ENCODE measurements around the gene LTB. TPM values are rescaled to one million over a fixed set of nuclear protein-coding genes. Genes with fewer than 3 reads are reported as not detected.

The LTB gene
- total and polyA plus RNA-seq, 2 of the 13 experiments (the other 11 are each of a cell fraction or from before 2014, with no cell fraction given): 0.09 to 0.22 TPM

DNA sequence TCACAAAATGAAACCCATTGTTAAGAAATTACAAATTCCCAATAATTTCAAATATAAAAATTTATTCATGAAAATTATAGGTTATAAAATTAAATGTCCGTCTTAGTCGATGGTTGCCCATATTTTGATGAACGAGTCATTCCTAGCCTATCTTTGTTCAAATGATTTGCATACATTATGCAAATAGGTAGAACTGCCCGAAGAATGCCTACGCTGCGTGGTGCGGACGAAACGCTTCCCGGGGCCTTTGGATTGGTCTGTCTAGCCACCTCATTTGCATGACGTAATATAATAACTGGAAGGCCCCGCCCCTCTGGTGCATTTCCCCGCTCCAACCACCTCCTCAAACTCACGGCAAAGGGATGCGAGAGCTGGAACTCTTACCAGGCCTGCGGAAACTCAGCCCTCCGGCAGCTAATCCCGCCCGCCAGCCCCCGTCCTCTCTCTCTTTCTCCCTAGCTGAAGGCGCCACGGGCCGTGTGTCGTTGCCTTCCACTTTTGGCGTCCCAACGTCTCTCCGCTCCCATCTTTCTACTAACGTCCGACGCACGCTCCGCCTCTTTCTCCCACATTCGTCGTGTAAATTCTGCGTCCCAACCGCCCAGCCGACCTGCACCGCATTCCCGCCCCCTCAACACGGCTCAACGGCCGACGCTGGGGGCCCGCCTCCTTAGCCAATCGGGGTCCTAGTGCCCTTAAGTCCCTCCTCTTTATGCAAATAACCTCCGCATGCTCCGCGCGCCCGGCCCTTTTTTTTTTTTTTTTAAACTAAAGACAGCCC is 37.8 kb upstream of the LTB start (continued):
- TF ChIP-seq HNF4G (IDR thresholded peaks at IDR 0.05; ENCODE audit: borderline replicate concordance, low read depth, low read length): no peak
- TF ChIP-seq HNF4G (CRISPR knock-in tag; IDR thresholded peaks at IDR 0.05; ENCODE audit: borderline replicate concordance, low read depth): no peak
- TF ChIP-seq ETS1 (CRISPR knock-in tag; IDR thresholded peaks at IDR 0.05): peak; percentile 84; the same call in 1 of the 2 replicates
- no peak for TF ChIP-seq TCF7 (IDR thresholded peaks at IDR 0.05; ENCODE audit: low read depth)
- TF ChIP-seq SP4 (CRISPR knock-in tag; IDR thresholded peaks at IDR 0.05): peak; percentile 97
- no peak for TF ChIP-seq ZFP36L2 (CRISPR knock-in tag; IDR thresholded peaks at IDR 0.05)
- no peak for TF ChIP-seq GABPA (IDR thresholded peaks at IDR 0.05; ENCODE audit: low read depth, low read length)
- TF ChIP-seq GABPA (CRISPR knock-in tag; IDR thresholded peaks at IDR 0.05; ENCODE audit: low read depth): peak; percentile 61
- no peak for TF ChIP-seq ESRRA (CRISPR knock-in tag; IDR thresholded peaks at IDR 0.05; ENCODE audit: low read depth)
- TF ChIP-seq ISX (CRISPR knock-in tag; conservative IDR thresholded peaks at IDR 0.05): no peak
- TF ChIP-seq CREB1 (IDR thresholded peaks at IDR 0.05): peak; percentile 94
- peak; percentile 95 for TF ChIP-seq CREB1 (CRISPR knock-in tag; IDR thresholded peaks at IDR 0.05)
- no peak for TF ChIP-seq ZNF703 (CRISPR knock-in tag; IDR thresholded peaks at IDR 0.05; ENCODE audit: borderline replicate concordance)
- TF ChIP-seq ZNF776 (CRISPR knock-in tag; IDR thresholded peaks at IDR 0.05): no peak; the same call in 1 of the 2 replicates
- TF ChIP-seq, protein P1, sequence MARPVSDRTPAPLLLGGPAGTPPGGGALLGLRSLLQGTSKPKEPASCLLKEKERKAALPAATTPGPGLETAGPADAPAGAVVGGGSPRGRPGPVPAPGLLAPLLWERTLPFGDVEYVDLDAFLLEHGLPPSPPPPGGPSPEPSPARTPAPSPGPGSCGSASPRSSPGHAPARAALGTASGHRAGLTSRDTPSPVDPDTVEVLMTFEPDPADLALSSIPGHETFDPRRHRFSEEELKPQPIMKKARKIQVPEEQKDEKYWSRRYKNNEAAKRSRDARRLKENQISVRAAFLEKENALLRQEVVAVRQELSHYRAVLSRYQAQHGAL (CRISPR knock-in tag; IDR thresholded peaks at IDR 0.05; ENCODE audit: not compliant biosample characterization): peak; percentile 49
- peak; percentile 65; the same call in 1 of the 2 replicates for TF ChIP-seq PHF8 (CRISPR knock-in tag; IDR thresholded peaks at IDR 0.05)
- no peak for TF ChIP-seq ZNF207 (IDR thresholded peaks at IDR 0.05; ENCODE audit: borderline replicate concordance)
- TF ChIP-seq ZNF549 (CRISPR knock-in tag; IDR thresholded peaks at IDR 0.05): no peak
- TF ChIP-seq SRSF4 (IDR thresholded peaks at IDR 0.05; ENCODE audit: low read depth, low read length, poor library complexity, severe bottlenecking): no peak
- TF ChIP-seq, protein P2, sequence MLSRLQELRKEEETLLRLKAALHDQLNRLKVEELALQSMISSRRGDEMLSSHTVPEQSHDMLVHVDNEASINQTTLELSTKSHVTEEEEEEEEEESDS (CRISPR knock-in tag; IDR thresholded peaks at IDR 0.05; ENCODE audit: borderline replicate concordance): peak; percentile 97
- TF ChIP-seq, protein P3, sequence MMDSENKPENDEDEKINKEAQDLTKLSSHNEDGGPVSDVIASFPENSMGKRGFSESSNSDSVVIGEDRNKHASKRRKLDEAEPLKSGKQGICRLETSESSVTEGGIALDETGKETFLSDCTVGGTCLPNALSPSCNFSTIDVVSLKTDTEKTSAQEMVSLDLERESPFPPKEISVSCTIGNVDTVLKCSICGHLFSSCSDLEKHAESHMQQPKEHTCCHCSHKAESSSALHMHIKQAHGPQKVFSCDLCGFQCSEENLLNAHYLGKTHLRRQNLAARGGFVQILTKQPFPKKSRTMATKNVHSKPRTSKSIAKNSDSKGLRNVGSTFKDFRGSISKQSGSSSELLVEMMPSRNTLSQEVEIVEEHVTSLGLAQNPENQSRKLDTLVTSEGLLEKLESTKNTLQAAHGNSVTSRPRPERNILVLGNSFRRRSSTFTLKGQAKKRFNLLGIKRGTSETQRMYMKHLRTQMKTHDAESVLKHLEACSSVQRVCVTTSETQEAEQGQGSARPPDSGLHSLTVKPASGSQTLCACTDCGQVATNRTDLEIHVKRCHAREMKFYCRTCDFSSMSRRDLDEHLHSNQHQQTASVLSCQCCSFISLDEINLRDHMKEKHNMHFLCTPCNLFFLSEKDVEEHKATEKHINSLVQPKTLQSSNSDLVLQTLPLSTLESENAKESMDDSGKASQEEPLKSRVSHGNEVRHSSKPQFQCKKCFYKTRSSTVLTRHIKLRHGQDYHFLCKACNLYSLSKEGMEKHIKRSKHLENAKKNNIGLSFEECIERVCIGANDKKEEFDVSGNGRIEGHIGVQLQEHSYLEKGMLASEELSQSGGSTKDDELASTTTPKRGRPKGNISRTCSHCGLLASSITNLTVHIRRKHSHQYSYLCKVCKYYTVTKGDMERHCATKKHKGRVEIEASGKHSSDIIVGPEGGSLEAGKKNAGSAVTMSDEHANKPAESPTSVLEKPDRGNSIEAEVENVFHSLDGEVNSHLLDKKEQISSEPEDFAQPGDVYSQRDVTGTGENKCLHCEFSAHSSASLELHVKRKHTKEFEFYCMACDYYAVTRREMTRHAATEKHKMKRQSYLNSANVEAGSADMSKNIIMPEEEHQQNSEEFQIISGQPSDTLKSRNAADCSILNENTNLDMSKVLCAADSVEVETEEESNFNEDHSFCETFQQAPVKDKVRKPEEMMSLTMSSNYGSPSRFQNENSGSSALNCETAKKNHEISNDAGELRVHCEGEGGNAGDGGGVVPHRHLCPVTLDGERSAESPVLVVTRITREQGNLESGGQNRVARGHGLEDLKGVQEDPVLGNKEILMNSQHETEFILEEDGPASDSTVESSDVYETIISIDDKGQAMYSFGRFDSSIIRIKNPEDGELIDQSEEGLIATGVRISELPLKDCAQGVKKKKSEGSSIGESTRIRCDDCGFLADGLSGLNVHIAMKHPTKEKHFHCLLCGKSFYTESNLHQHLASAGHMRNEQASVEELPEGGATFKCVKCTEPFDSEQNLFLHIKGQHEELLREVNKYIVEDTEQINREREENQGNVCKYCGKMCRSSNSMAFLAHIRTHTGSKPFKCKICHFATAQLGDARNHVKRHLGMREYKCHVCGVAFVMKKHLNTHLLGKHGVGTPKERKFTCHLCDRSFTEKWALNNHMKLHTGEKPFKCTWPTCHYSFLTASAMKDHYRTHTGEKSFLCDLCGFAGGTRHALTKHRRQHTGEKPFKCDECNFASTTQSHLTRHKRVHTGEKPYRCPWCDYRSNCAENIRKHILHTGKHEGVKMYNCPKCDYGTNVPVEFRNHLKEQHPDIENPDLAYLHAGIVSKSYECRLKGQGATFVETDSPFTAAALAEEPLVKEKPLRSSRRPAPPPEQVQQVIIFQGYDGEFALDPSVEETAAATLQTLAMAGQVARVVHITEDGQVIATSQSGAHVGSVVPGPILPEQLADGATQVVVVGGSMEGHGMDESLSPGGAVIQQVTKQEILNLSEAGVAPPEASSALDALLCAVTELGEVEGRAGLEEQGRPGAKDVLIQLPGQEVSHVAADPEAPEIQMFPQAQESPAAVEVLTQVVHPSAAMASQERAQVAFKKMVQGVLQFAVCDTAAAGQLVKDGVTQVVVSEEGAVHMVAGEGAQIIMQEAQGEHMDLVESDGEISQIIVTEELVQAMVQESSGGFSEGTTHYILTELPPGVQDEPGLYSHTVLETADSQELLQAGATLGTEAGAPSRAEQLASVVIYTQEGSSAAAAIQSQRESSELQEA (CRISPR knock-in tag; IDR thresholded peaks at IDR 0.05; ENCODE audit: not compliant biosample characterization): no peak
